HEK293T (cell line): ENCODE results near the gene KRT14.

Source experiments
- BHLHE40 ChIP-seq: fragments of 450-650 bp; IDR thresholded peaks from 2 replicates; pipeline ENCODE4 v1.6.1; 2016; ENCODE audit warnings: mild to moderate bottlenecking, moderate library complexity, borderline replicate concordance
- FOXM1 ChIP-seq: fragments of 450-650 bp; IDR thresholded peaks from 2 replicates; pipeline ENCODE4 v1.6.1; 2017; ENCODE audit warnings: mild to moderate bottlenecking, borderline replicate concordance
- HDGF ChIP-seq: fragments of 450-650 bp; IDR thresholded peaks from 2 replicates; pipeline ENCODE4 v1.6.1; 2017; ENCODE audit warnings: antibody characterized with exemption, borderline replicate concordance
- L3MBTL2 ChIP-seq: fragments of 450-650 bp; conservative IDR thresholded peaks from 2 replicates; pipeline ENCODE4 v1.6.1; 2016; ENCODE audit warnings: mild to moderate bottlenecking
- PKNOX1 ChIP-seq: fragments of 450-650 bp; IDR thresholded peaks from 2 replicates; pipeline ENCODE4 v1.6.1; 2016
- SP1 ChIP-seq: fragments of 450-650 bp; IDR thresholded peaks from 2 replicates; pipeline ENCODE4 v1.6.1; 2017
- SUZ12 ChIP-seq: fragments of 450-650 bp; IDR thresholded peaks from 2 replicates; pipeline ENCODE4 v1.6.1; 2016; ENCODE audit warnings: mild to moderate bottlenecking
- TARDBP ChIP-seq: fragments of 450-650 bp; IDR thresholded peaks from 2 replicates; pipeline ENCODE4 v1.6.1; 2016
- ZNF384 ChIP-seq: fragments of 450-650 bp; IDR thresholded peaks from 2 replicates; pipeline ENCODE4 v1.6.1; 2016

- TF ChIP-seq L3MBTL2: no peak
- TF ChIP-seq ZNF384: no peak
- TF ChIP-seq PKNOX1: no peak
- no peak for TF ChIP-seq FOXM1
- no peak for TF ChIP-seq TARDBP
- TF ChIP-seq BHLHE40: no peak
- TF ChIP-seq SP1: no peak
- TF ChIP-seq HDGF: no peak
- TF ChIP-seq SUZ12: no peak
Measured at GRCh38 chr17:41549596-41550039, 37.1 kb downstream of the KRT14 start.
